GM12872 (cell line): ENCODE results near the gene ABCA4.

ENCODE experiments used
- TF ChIP-seq, protein P1 (sequence below): IDR thresholded peaks from 3 replicates; pipeline ENCODE4 v1.5.1; 2011; ENCODE audit warnings: low read depth, mild to moderate bottlenecking, low read length, moderate library complexity; ENCODE audit not compliant: insufficient read depth

The ABCA4 gene

GRCh38 chr1:94113589-94114226 lies 7.2 kb downstream of the ABCA4 start:
- TF ChIP-seq, protein P1, sequence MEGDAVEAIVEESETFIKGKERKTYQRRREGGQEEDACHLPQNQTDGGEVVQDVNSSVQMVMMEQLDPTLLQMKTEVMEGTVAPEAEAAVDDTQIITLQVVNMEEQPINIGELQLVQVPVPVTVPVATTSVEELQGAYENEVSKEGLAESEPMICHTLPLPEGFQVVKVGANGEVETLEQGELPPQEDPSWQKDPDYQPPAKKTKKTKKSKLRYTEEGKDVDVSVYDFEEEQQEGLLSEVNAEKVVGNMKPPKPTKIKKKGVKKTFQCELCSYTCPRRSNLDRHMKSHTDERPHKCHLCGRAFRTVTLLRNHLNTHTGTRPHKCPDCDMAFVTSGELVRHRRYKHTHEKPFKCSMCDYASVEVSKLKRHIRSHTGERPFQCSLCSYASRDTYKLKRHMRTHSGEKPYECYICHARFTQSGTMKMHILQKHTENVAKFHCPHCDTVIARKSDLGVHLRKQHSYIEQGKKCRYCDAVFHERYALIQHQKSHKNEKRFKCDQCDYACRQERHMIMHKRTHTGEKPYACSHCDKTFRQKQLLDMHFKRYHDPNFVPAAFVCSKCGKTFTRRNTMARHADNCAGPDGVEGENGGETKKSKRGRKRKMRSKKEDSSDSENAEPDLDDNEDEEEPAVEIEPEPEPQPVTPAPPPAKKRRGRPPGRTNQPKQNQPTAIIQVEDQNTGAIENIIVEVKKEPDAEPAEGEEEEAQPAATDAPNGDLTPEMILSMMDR, result no peak

DNA sequence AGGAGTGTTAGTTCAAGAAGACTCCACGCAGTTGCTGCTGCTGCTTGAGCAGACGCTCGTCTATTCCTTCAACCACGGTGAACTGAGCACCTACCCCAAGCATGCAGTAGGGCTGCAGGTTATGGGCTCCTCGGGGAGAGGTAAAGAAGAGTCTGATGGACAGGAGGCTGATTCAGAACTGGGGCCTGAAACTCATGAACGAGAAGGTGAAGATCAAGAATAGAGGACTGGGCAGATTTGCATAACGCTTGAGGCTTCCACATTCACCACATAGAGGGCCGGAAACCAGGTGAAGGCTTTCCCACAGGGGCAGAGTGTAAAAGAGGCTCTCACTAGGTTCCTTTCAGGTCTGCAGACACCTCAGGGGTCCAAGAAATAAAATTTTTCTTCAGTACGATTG lies 9.1 kb downstream of the ABCA4 start:
- TF ChIP-seq, protein P1, result no peak

GRCh38 chr1:94110946-94111740 lies 9.8 kb downstream of the ABCA4 start:
- TF ChIP-seq, protein P1, result no peak

DNA sequence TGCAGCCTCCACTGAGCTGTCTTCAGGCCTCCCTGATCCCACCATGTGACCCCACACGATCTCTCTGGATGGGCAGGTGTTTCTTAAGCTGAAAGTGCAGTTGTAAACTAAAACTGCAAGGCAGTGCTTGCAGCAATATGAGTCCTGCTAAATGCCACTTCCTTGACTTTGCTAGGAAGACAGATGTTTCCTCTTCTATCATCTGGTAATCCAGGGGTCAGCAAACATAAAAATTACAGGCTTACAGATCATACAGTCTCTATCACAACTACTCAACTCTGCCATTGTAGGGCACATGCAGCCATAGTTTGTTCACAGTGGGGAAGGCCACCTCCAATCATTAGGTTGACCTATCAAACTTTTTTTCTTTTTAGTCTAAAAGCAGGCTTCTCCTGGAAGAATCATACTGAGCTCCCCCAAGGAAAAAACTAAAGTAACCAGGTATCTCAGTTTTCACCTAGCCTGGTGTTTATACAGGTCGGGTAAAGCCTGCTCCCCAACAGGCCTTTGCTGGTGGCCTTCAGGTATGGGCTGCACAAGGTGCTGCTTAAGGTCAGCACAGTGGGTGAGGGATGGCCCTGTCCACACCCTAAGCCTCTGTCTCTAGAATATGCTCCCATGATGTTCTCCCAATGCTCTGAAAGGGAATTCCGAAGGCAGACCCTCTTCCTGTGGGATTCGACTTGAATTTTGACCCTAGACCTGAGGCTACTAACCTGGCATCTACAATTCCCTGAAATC lies 10.8 kb downstream of the ABCA4 start:
- TF ChIP-seq, protein P1, result no peak

GRCh38 chr1:94109478-94109877 lies 11.5 kb downstream of the ABCA4 start:
- TF ChIP-seq, protein P1, result no peak

GRCh38 chr1:94107141-94107540 lies 13.8 kb downstream of the ABCA4 start:
- TF ChIP-seq, protein P1, result no peak

DNA sequence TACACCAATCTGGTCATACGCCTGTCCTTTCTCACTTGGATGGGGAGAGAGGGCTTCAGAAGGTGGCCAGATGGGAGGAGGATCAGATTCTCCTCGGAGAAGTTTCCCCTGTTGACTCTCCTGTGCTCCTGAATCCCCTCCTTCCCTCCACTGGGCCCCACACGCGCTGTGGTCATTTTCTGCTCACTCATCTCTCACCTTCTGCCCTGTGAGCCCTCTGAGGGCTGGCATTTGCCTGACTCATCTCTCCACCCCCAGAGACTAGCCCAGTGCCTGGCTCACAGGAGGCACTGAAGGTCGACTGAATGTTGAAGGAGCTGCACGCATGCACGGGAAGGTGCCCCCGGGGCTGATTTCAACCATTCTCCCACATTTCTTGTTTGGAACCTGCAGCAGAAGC lies 14.2 kb downstream of the ABCA4 start:
- TF ChIP-seq, protein P1, result no peak
